ENCODE measurements around the gene IBTK.

DNA sequence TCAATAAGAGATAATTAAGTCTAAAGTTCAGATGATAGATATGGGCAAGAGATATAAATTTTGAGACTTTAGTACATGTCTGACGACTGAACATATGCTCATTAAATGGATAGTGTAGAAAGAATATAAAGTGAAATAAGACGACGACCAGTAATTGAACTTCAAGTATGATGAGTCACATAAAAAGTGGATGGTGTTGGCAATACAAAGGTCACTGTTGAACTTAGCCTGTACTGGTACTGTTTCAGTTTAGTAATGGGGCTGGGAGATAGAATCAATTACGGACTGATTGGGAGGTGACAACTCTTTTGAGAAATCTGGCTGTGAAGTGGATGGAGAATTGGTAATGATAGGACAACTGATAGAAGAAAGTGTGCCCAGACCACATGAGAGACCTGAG is 68.1 kb downstream of the IBTK start:
- TF ChIP-seq, protein P1, sequence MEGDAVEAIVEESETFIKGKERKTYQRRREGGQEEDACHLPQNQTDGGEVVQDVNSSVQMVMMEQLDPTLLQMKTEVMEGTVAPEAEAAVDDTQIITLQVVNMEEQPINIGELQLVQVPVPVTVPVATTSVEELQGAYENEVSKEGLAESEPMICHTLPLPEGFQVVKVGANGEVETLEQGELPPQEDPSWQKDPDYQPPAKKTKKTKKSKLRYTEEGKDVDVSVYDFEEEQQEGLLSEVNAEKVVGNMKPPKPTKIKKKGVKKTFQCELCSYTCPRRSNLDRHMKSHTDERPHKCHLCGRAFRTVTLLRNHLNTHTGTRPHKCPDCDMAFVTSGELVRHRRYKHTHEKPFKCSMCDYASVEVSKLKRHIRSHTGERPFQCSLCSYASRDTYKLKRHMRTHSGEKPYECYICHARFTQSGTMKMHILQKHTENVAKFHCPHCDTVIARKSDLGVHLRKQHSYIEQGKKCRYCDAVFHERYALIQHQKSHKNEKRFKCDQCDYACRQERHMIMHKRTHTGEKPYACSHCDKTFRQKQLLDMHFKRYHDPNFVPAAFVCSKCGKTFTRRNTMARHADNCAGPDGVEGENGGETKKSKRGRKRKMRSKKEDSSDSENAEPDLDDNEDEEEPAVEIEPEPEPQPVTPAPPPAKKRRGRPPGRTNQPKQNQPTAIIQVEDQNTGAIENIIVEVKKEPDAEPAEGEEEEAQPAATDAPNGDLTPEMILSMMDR (IDR thresholded peaks at IDR 0.05; ENCODE audit: low read depth, low read length, poor library complexity, severe bottlenecking), result no peak
- no peak for TF ChIP-seq EZH2phosphoT487 (IDR thresholded peaks at IDR 0.05; ENCODE audit: borderline replicate concordance, low read length)

Data from DOHH2 (cell line).